Measurements from ENCODE around the gene DNAJB6.

DNAJB6 gene

DNA sequence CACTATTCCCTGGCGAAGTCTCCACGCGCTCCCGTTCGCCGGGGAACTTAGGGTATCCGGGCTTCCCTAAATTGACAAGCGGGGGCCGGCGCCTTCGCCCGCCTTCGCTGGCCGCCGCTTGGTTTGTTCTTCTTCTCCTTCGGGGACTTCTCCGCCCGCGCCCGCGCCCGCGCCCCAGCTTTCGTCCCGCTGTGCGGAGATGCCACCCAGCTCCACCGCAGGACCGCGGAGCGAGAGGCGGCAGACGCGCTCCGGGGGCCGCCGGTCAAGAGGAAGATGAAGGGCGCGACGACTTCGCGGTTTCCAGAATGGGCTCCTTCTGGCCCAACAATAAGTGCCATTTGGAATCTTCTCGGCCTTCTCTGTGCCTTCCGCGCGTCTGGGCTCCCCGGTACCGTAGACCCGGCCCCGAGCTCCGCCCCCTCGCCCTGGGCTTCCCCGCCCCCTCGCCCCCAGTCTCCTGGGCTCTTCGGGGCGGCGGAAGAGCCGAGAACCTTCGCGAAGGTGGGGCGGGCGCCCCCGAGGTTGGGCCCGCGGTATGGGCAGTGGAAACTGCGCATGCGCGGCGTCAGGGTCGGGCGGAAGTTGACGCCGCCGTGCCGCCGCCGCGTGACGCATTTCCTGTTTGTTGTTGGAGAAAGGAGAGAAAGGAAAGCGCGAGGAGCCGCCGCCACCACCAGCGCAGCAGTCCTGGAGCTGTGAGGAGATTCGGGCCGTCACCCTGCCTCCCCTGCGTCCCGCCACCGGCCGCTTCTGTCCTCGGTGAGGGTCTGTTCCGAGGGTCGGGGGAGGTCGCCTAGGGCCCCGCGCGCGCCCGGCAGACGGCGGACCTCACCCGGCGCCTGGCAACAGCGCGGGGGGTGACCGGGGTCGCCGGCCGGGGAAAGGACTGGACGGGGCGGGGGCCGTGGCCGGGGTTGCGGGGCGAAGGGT lies at the start of gene DNAJB6:
TSS of gene DNAJB6 (plus strand) at position 622 of the 933 bp plus-strand sequence. CDS start 21,569 bp downstream, outside the sequence.
- Mint-ChIP-seq H3K27ac (peak within 1 kb of the TSS; percentile 98), H3K9me3 (no peaks in the 10 kb centered on the region), H3K36me3 (peaks cover 18% of the 10 kb centered on the region), H3K27me3 (peaks cover 49% of the 10 kb centered on the region), H3K4me1 (peaks cover 47% of the 10 kb centered on the region), H3K4me3 (peak within 1 kb of the TSS; percentile 93)
- CTCF ChIA-PET: interaction anchor here (1.1 to 1.5 kb wide), 2 partner anchors 9 to 63 kb away, joined by 3 to 4 read pairs; no protein-coding TSS in a partner anchor
- DNase-seq: peak; percentile 95

DNA sequence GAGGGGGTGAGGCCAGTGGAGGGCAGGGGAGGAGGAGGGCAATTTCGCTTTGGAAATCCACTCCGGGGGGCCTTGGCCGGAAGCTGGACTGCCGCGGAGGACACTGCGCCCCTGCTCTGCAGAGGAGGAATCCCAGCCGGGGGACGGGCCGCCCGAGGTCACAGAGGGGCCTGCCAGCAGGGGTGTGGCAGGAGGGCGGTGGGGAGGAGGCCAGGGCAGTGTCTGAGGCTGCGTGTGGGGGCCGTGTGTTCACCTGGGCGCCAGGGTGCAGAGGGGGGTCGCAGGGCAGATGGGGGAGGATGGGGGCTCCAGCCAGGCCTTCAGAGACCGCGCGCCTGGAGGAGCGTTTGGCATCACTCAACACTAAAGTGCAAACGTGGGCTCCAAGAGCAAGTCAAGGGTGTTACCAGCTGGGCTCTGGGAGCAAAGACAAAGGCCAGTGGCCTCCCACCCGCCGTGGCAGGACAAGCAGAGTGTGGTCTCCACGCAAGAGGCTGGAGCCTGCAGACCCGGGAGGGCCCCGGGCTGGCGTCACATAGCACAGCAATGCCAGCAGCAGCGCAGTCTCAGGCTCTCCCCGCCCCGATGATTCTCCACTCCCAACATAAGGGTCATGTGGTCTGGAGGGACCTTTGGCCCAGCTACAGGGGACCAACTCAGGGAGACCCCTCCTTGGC lies 45.3 kb upstream of the DNAJB6 start:
- Mint-ChIP-seq H3K36me3 (no peaks in the 10 kb centered on the region), H3K9me3 (no peaks in the 10 kb centered on the region), H3K27ac (no peak overlapping the region), H3K4me1 (no peaks in the 10 kb centered on the region), H3K27me3 (peaks cover 33% of the 10 kb centered on the region), H3K4me3 (no peak overlapping the region)
- DNase-seq: no peak
- CTCF ChIA-PET: no interaction called here

DNA sequence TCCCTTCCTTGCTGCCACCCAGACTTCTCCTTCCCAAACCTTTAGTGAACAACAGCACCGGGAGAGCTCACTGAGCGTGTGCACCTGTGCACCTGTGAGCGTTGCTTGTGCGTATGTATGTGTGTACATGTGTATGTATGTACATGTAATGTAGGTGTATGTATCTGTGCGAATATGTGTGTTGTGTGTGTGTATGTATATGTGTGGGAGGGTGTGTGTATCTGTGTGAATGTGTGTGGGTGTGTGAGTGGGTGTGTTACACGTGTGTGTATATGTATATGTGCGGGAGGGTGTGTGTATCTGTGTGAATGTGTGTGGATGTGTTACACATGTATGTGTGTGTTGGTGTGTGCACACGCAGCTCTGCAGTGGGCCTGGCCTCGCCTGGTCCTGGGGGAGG lies 44.5 kb upstream of the DNAJB6 start:
- H3K36me3 Mint-ChIP-seq: no peaks in the 10 kb centered on the region
- H3K27ac Mint-ChIP-seq: no peak overlapping the region
- H3K27me3 Mint-ChIP-seq: peaks cover 37% of the 10 kb centered on the region
- no peaks in the 10 kb centered on the region for H3K4me1 Mint-ChIP-seq
- CTCF ChIA-PET: no interaction called here
- no peak overlapping the region for H3K4me3 Mint-ChIP-seq
- H3K9me3 Mint-ChIP-seq: no peaks in the 10 kb centered on the region
- DNase-seq: no peak

DNA sequence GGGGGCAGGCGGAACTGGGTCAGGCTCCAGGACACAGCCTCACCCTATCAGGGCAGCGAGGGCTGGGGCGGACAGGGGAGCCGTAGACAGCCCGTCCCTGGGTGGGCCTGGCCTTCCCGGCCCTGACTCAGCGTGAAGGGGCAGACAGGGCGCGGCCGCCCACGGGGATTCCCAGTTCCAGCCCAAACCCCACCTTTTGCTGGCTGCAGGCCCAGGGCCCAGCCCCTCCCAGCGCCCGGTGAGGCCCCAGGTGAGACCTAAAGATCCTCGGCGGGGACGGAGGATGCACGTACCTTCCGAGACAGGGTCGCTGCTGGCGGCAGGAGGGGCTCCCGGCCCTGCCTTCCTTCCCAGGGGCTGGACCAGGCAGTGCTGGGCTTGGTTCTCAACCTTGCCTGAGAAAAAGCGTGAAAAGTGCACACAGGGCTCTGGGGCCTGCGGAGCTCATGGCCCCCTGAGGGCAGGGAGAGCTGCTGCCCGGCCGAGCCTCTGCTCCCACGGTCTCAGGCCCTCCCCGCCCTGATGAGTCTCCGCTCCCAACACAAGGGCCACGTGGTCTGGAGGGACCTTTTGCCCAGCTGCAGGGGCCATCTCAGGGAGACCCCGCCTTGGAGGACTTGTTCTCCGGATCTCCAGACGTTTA lies 43.9 kb upstream of the DNAJB6 start:
- Mint-ChIP-seq H3K36me3 (no peaks in the 10 kb centered on the region), H3K4me1 (no peaks in the 10 kb centered on the region), H3K27me3 (peaks cover 34% of the 10 kb centered on the region), H3K9me3 (no peaks in the 10 kb centered on the region), H3K4me3 (no peak overlapping the region), H3K27ac (no peak overlapping the region)
- CTCF ChIA-PET: no interaction called here
- DNase-seq: no peak

DNA sequence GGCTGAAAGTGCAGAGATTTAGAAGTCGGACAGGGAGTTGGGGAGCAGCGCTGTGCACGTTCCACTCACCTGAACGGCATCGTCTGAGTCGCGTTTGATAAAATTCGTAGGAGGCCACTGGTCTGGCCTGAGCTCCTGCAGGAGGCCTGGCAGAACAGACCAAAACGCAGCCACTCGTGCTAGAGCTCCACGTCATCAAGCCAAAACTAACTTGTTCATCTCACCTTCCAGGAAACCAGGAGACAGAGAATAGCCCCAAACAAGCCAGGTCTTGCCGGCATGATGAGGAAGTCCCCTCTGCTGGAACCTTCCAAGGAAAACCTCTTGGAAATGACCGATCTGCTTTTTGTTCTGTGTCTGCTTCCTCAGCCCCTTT lies 43.4 kb upstream of the DNAJB6 start:
- Mint-ChIP-seq H3K4me3 (no peak overlapping the region), H3K36me3 (no peaks in the 10 kb centered on the region), H3K9me3 (no peaks in the 10 kb centered on the region), H3K27ac (no peak overlapping the region), H3K4me1 (no peaks in the 10 kb centered on the region), H3K27me3 (peaks cover 30% of the 10 kb centered on the region)
- CTCF ChIA-PET: no interaction called here
- no peak for DNase-seq

DNA sequence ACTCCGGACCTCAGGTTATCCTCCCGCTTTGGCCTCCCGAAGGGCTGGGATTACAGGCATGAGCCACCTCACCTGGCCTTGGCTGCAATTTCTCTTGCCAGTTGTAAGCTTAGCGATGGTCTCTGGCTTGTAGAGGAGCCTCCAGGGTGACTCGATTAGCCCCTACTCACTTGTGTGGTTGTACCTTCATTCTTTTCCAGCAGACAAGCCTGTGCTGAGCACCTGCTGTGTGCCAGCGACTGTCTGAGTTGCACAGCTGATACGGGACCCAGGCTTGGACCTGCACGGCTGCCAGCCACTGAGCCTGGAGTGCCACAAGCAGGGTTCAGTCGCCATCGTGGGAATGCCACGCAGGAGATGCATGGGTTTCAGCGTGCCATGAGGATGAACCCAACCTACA lies 42.0 kb upstream of the DNAJB6 start:
- no peak for DNase-seq
- peaks cover 28% of the 10 kb centered on the region for H3K27me3 Mint-ChIP-seq
- H3K4me1 Mint-ChIP-seq: peaks cover 6% of the 10 kb centered on the region
- H3K27ac Mint-ChIP-seq: no peak overlapping the region
- no peaks in the 10 kb centered on the region for H3K9me3 Mint-ChIP-seq
- H3K36me3 Mint-ChIP-seq: no peaks in the 10 kb centered on the region
- no peak overlapping the region for H3K4me3 Mint-ChIP-seq
- CTCF ChIA-PET: interaction anchor here (0.6 kb wide), 1 partner anchor 393 kb away, joined by 4 read pairs; no protein-coding TSS in a partner anchor

DNA sequence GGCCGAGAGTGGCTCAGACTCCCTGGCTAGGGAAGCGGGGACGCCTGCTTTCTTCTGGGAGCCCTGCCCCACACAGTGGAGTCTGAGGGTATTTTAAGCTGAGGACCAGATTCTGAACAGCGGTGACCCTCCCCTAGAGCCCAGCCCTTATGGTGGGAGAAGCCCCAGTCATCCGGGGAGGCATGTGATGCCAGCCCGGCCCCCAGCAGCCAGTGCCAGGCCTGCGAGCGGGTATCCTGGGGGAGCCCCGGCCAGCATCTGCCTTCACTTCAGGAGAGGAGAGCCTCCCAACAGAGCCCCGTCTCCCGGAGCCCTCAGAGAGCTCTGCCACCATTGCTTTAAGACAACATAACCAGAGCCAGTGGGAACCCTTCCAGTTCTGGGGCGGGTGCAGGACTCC lies 41.5 kb upstream of the DNAJB6 start:
- Mint-ChIP-seq H3K36me3 (no peaks in the 10 kb centered on the region), H3K27me3 (peaks cover 28% of the 10 kb centered on the region), H3K27ac (no peak overlapping the region), H3K4me3 (no peak overlapping the region), H3K9me3 (no peaks in the 10 kb centered on the region), H3K4me1 (peaks cover 6% of the 10 kb centered on the region)
- no peak for DNase-seq
- CTCF ChIA-PET: interaction anchor here (0.6 kb wide), 1 partner anchor 393 kb away, joined by 4 read pairs; no protein-coding TSS in a partner anchor

DNA sequence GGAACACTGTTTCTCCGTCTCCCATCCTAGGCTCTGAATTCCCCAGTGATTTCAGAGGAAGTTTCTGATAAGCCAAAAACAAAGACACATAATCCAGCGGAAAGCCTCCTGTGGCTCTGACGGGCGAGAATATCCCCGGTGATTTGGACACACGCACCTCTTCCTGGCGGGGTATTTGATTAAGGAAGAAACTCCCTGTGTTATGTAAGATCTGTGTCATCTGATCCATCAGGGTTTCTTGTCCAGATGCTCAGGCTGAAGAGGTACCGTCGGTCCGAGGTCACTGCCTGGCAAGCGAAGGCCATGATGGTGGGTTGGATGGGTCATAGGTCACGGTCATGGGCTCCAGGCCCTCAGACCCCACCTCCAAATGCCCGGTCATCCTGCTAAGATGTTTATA lies 39.6 kb upstream of the DNAJB6 start:
- Mint-ChIP-seq H3K27me3 (peaks cover 24% of the 10 kb centered on the region), H3K36me3 (no peaks in the 10 kb centered on the region), H3K4me1 (peaks cover 18% of the 10 kb centered on the region), H3K27ac (no peak overlapping the region), H3K4me3 (no peak overlapping the region), H3K9me3 (no peaks in the 10 kb centered on the region)
- DNase-seq: no peak
- CTCF ChIA-PET: no interaction called here

DNA sequence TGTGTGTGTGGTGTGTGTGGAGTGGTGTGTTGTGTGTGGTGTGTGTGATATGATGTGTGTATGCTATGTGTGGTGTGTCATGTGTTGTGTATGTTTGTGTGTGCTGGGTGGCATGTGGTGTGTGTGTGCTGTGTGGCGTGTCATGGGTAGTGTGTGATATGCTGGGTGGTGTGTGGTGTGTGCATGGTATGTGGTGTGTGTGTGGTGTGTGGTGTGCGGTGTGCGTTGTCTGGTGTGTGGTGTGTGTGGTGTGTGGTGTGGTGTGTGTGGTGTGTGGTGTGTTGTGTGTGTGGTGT lies 37.5 kb upstream of the DNAJB6 start:
- H3K27me3 Mint-ChIP-seq: peaks cover 16% of the 10 kb centered on the region
- no peak for DNase-seq
- H3K9me3 Mint-ChIP-seq: no peaks in the 10 kb centered on the region
- H3K27ac Mint-ChIP-seq: no peak overlapping the region
- CTCF ChIA-PET: no interaction called here
- peaks cover 32% of the 10 kb centered on the region for H3K4me1 Mint-ChIP-seq
- no peak overlapping the region for H3K4me3 Mint-ChIP-seq
- H3K36me3 Mint-ChIP-seq: no peaks in the 10 kb centered on the region

DNA sequence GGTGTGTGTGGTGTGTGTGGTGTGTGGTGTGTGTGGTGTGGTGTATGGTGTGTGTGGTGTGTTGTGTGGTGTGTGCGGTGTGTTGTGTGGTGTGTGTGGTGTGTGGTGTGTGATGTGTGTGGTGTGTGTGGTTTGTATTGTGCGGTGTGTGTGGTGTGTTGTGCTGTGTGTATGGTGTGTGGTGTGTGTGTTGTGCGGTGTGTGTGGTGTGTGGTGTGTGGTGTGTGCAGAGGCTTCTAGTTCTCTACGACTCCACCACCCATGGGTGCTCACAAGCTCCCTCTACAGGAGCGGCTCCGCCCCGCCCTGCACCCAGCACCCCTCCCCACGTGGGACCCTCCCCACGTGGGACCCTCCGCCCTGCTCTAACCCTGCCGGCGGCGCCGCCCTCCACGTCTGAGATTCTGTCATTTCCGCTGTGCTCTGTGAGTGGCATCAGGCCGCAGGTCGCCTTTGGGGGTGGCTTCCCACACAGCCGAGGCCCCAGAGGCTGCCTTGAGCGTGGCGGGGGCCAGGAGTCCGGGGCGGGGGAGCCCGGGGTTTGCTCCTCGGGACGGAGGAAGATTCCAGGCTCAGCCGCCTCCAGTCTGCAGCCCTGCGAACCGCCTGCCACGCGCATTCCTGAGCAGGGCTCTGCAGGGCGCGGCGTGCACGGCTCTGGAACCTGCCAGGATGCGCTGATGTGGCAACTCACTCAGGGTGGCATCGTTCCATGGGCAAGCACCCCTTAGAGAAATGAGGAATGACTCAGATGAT lies 37.0 kb upstream of the DNAJB6 start:
- no peak overlapping the region for H3K27ac Mint-ChIP-seq

DNA sequence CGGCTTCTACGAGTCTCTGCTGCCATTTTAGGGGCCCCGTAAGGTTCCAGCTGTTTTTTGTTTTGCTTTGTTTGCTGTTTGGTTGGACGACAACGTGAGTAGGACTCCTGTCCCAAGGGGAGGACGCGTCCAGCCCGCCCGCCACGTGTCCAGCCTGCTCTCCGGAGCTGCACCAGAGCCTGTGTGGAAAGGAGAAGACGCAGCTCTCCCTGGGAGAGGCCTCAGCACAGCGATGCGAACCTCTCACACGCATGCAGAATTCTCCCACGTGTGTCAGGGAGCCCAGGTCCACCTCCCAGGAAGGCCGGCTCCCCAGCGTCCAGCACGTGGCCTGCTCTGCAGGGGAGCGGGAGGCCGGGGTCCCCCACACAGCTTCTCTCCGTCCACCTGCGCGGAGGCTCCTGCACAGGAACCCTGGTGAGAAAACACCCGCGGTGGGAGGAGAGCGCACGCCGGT lies 36.4 kb upstream of the DNAJB6 start:
- Mint-ChIP-seq H3K36me3 (no peaks in the 10 kb centered on the region), H3K27ac (no peak overlapping the region), H3K27me3 (peaks cover 18% of the 10 kb centered on the region), H3K4me3 (no peak overlapping the region), H3K4me1 (peaks cover 32% of the 10 kb centered on the region), H3K9me3 (no peaks in the 10 kb centered on the region)
- DNase-seq: no peak
- CTCF ChIA-PET: interaction anchor here (1.0 kb wide), 1 partner anchor 30 kb away, joined by 4 read pairs; no protein-coding TSS in a partner anchor

More for the DNA sequence above, 37.0 kb upstream of the DNAJB6 start:
- no peak for DNase-seq
- Mint-ChIP-seq H3K4me1 (peaks cover 32% of the 10 kb centered on the region), H3K36me3 (no peaks in the 10 kb centered on the region), H3K4me3 (no peak overlapping the region), H3K9me3 (no peaks in the 10 kb centered on the region), H3K27me3 (peaks cover 16% of the 10 kb centered on the region)
- CTCF ChIA-PET: interaction anchor here (1.0 kb wide), 1 partner anchor 31 kb away, joined by 4 read pairs; no protein-coding TSS in a partner anchor

DNA sequence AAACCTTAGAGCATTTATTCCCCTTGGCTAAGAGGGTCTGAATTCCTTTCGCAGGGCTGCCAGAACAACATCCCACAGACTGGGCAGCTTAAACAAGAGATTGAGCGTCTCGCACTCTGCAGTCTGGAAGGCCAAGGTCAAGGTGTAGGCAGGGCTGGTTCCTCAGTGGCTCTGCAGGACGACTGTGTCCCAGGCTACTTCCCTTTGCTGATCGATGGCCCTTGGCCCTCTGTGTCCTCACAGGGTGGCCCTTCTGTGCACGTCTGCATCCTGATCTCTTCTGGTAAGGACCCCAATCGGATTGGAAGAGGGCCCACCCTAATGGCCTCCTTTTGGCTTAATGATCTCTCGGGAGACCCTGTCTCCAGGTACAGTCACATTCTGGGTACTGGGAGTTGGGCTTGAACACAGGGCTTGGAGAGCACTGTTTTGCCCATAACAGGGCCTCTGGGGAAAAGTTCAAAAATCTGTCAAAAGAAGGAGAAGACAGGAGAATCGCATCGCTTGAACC lies 35.1 kb upstream of the DNAJB6 start:
- H3K27ac Mint-ChIP-seq: peak overlapping the region; percentile 79
- H3K4me1 Mint-ChIP-seq: peaks cover 38% of the 10 kb centered on the region
- CTCF ChIA-PET: interaction anchor here (0.7 to 0.8 kb wide), 3 partner anchors 28 to 68 kb away, joined by 3 to 4 read pairs (median 3); no protein-coding TSS in a partner anchor
- peak overlapping the region; percentile 39 for H3K4me3 Mint-ChIP-seq
- no peaks in the 10 kb centered on the region for H3K36me3 Mint-ChIP-seq
- H3K27me3 Mint-ChIP-seq: peaks cover 16% of the 10 kb centered on the region
- DNase-seq: no peak
- no peaks in the 10 kb centered on the region for H3K9me3 Mint-ChIP-seq
